EL (cell line): Measurements from ENCODE around the gene MYBPC2.

Experiments used
- DNase-seq: peaks from one replicate; pipeline ENCODE4 v3.0.0-alpha.2; 2016

The MYBPC2 gene

GRCh38 chr19:50460161-50460765 lies 27.6 kb downstream of the MYBPC2 start:
- DNase-seq = peak; percentile 75

GRCh38 chr19:50461066-50461875 lies 28.6 kb downstream of the MYBPC2 start:
- peak; percentile 74 for DNase-seq

GRCh38 chr19:50462970-50463369 lies 30.3 kb downstream of the MYBPC2 start:
- DNase-seq = no peak

GRCh38 chr19:50464348-50464747 lies 31.7 kb downstream of the MYBPC2 start:
- DNase-seq = no peak

GRCh38 chr19:50465000-50465399 lies 32.3 kb downstream of the MYBPC2 start:
- no peak for DNase-seq

DNA sequence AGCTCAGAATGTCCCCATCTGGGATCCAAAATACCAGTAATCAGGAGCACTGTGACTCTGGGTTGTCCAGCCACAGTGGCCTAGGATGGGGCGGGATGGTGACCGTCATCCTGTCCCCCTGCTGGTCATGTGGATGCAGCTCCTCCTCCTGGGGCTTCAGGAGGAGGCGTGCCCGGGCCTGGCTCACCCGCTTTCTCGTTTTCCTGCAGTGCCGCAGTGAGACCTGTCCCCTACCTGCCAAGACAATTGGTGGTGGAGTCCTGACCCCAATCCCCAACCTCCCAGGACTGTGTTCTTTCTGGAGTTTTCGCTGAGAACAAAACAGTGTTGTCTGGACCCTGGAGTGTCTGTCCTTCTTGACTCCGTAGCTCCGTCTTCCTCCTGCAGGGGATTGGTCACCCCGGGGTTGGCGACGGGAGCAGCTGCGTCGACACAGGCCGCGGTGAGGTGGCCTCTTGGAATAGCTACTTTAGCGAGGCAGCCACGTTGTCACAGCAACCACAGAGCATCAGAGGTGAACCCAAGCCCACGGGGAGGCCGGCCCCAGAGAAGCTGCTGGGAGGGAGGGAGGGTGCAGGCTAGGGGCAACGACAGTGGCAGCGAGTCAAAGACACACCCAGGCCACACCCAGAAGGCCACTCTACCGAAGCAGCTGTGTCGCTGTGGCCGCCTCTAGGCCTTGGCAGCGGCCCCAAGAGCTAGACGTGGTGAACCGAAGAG lies 33.5 kb downstream of the MYBPC2 start:
- DNase-seq = peak; percentile 33

GRCh38 chr19:50466706-50467039 lies 34.0 kb downstream of the MYBPC2 start:
- no peak for DNase-seq

DNA sequence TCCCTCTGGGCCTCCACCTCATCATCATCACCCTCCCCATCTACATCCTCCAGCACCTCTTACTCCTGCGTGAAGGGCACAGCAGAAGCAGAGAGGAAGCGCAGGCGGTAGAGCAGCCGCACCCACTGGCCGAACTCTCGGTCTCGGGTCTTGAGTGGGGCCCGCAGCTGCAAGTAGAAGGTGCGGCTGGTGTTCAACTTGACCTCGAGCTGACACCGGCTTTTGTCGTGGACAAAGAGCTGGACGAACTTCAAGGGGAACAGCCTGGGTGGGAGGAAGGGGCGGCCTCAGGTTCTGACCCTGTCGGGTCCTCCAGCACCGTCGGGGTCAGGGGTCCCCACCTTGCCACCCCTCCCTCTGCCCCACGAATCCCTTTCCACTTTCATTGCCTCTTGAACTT lies 34.9 kb downstream of the MYBPC2 start:
- DNase-seq = no peak

DNA sequence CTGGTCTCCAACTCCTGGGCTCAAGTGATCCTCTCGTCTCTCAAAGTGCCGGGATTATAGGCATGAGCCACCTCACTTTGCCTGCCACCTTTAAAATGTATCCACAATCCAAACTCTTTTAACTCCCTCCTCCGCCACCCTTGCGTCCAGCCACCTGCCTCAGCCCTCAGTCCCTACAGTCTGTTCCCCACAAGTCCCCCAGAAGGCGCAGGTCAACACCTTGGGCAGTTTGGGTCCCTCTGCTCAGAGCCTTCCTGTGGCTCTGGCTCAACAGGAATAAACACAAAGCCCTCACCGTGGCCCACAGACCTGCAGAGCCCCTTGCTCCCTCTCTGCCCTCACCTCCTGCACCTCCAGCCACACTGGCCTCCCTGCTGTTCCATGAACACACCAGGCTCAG lies 36.1 kb downstream of the MYBPC2 start:
- no peak for DNase-seq

GRCh38 chr19:50473336-50473735 lies 40.6 kb downstream of the MYBPC2 start:
- DNase-seq = peak; percentile 9

GRCh38 chr19:50475101-50475568 lies 42.4 kb downstream of the MYBPC2 start:
- DNase-seq = no peak

- DNase-seq = no peak
Observed at GRCh38 chr19:50475736-50476223, 43.1 kb downstream of the MYBPC2 start.

DNA sequence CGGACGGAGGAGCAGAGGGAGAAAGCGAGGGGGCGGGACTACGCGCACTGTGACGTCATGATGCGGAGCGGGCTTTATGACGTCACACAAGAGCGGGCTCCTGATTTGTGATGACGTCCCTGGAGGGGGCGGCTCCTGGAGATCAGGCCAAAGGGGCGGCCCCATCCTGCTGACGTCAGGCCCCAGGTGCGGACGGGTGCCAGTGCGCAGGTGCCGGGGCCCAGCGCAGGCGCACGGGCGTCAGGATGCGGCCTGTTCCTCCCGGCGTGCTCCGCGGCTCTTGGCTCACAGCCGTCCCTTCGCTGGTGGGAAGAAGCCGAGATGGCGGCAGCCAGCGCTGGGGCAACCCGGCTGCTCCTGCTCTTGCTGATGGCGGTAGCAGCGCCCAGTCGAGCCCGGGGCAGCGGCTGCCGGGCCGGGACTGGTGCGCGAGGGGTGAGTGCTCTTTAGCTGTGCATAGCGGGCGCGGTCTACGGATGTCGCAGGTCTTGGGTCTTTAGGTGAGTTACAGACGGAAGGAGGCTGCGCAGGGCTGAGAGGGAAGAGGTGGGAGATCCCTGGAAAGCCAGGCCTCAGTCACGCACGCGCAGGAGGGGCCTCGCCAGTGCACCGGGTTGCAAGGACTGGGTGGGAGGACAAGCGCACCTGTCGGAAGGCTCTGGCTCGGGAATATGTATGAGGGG lies 43.7 kb downstream of the MYBPC2 start, which contains the start of the genes EMC10 and GARIN5A:
TSS of gene EMC10 (plus strand) at position 284 of the 683 bp plus-strand sequence. CDS start at position 322, 38 bp downstream.
TSS of gene GARIN5A (minus strand) at position 625 of the 683 bp plus-strand sequence. CDS start at position 165, 460 bp downstream.
- DNase-seq = peak; percentile 83

DNA sequence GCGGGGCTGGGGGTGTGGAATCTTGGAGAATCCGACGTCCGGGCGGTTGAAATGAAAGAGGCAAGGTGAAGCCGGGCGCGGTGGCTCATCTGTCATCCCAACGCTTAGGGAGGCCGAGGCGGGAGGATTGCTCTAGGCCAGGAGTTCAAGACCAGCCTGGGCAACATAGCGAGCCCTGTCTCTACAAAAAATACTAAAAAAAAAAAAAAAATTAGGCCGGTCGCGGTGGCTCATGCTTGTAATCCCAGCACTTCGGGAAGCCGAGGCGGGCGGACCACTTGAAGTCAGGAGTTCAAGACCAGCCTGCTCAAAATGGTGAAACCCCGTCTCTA lies 44.2 kb downstream of the MYBPC2 start:
- DNase-seq = no peak

DNA sequence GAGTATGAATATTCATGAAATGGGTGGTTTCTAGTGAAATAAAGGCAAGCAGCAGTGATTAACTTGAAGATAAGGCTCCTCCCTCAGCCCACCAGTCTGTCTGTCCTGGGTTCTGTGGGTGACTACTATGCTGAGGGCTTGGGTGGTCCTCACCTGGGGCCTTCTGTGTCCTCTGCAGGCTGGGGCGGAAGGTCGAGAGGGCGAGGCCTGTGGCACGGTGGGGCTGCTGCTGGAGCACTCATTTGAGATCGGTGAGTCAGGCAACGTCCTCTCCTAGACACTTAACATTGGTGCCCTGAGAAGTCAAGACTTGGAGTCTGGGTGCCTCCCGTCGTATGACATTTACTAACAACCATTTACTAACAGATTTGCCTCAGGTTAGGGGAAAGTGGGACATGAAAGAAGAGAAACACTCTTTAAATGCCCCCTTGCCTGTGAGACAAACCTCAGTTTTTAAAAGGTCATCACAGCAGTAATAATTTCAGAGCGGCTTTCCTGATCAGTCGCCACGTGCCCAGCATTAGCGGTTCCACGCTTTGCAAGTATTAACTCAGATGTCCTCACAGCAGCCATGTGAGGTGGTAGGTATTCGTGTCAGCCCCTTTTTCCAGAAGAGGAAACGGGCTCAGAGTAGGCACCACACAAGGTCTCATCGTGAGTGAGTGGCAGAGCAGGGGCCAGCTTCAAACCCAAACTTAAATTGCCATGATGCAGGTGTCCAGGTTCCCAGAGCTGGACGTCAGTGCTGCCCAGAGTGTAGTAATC lies 45.2 kb downstream of the MYBPC2 start:
- no peak for DNase-seq

- peak; percentile 56 for DNase-seq
Observed at GRCh38 chr19:50478901-50479715, 46.4 kb downstream of the MYBPC2 start.

DNA sequence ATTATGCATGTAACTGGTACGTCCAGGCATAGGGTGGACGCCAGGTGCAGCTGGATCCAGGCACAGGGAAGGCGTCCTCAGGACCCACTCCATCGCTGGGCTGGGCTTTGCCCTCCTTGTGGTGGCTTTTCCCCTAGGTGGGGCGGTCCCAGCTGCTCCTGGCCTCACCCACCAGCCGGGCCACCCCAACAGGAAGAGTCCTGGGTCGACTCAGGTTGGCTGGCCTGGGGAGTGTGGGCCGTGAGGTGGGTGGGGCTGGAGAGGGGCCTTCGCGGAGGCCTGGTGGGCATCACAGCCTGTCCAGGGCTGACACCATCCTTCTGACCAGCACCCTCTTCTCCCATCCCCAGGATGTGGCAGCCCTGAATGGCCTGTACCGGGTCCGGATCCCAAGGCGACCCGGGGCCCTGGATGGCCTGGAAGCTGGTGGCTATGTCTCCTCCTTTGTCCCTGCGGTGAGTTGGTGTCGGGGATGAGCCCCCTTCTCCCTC lies 47.1 kb downstream of the MYBPC2 start:
- DNase-seq = no peak

DNA sequence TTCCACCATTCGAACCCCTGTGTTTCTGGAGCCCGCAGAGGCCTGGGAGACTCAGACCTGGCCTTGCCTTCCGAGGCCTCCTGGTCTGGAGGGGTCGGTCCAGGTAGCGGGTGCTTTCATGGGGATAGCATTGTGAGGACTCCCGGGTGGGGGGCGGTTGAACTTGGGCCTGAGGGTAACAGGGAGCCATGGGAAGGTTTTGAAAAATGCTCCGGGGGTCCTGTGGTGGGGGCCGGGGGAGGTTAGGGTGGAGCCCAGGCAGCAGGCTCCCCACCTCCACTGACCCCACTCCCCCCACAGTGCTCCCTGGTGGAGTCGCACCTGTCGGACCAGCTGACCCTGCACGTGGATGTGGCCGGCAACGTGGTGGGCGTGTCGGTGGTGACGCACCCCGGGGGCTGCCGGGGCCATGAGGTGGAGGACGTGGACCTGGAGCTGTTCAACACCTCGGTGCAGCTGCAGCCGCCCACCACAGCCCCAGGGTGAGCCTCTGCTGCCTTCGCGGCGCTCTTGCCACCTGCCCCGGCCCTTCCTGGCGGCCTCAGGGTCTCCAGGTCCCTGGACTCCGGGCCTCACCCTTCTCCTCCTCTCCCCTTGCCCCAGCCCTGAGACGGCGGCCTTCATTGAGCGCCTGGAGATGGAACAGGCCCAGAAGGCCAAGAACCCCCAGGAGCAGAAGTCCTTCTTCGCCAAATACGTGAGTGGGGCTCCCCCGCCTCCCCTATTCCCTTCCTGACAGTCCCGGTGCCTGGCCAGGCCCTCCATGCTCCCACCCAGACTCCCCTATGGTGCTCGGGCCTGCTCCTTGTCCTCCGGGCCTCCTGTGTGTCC lies 47.8 kb downstream of the MYBPC2 start:
- no peak for DNase-seq

- no peak for DNase-seq
Observed at GRCh38 chr19:50481351-50482149, 48.9 kb downstream of the MYBPC2 start.
